ENCODE data around the gene ZBTB48.
A peak's percentile ranks its signal among the peaks of the same experiment; 100 is the strongest.

ZBTB48 gene

DNA sequence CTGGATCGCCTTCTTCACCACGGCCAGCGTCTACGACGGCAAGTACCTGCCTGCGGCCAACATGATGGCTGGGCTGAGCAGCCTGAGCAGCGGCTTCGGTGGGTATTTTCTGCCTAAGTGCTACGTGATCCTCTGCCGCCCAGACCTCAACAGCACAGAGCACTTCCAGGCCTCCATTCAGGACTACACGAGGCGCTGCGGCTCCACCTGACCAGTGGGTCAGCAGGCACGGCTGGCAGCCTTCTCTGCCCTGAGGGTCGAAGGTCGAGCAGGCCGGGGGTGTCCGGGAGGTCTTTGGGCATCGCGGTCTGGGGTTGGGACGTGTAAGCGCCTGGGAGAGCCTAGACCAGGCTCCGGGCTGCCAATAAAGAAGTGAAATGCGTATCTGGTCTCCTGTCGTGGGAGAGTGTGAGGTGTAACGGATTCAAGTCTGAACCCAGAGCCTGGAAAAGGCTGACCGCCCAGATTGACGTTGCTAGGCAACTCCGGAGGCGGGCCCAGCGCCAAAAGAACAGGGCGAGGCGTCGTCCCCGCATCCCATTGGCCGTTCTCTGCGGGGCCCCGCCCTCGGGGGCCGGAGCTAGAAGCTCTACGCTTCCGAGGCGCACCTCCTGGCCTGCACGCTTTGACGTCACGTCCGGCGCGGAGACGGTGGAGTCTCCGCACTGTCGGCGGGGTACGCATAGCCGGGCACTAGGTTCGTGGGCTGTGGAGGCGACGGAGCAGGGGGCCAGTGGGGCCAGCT lies at the start of gene ZBTB48:
Gene ZBTB48 (plus strand): TSS at position 621 of the 745 bp plus-strand sequence. CDS start 616 bp downstream, outside the sequence.
- Histone ChIP-seq H3K9me3 (ENCODE audit: control insufficient read depth in 1 of 2, low read length in 2 of 2) (no peaks in the 10 kb centered on the region), H3K9ac (ENCODE audit: low read depth in 1 of 2, low read length in 2 of 2) (peak within 1 kb of the TSS; percentile 56 to 81), H3K27me3 (ENCODE audit: control insufficient read depth in 1 of 2, insufficient read depth in 2 of 2, low read length in 2 of 2) (no peaks in the 10 kb centered on the region), H3K36me3 (ENCODE audit: control insufficient read depth in 1 of 2, insufficient read depth in 2 of 2, low read length in 2 of 2) (no peaks in the 10 kb centered on the region), H3K27ac (ENCODE audit: low read depth, low read length) (peak within 1 kb of the TSS; percentile 91), H3K4me3 (ENCODE audit: low read depth in 1 of 2, low read length in 2 of 2) (peak within 1 kb of the TSS; percentile 75 to 90), H3K4me1 (ENCODE audit: control insufficient read depth in 1 of 2, insufficient read depth in 2 of 2, low read length in 2 of 2) (peaks cover 29 to 40% of the 10 kb centered on the region in 2 donors)

DNA sequence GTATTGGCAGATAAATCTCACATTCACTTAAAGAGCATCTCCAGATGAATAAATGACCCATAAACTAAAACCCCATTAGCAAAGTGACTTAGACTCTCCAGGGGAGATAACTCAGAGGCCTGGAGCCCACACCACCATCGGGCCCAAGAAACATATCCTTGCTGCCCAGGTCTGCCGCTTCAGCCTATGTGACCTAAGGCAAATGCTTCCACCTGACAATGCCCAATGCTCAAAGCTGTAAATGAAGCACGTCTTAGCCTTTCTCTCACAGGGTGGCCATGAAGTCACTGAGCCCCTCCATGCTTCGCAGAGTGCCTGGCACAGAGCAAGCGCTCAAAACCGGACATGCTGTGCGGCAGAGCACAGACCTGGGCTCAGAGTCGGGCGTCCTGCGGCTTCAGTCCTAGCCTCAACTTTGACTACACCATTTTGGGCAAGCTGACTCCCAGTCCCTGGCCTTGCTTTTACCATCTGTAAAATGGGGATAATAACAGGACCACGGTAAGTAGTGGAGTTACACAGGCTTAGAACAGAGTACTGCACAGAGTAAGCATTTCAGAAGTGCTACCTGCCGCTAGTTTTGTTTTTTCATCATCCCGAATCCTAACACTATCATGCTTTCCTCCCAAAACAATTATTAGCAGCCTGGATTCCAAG lies 49.2 kb upstream of the ZBTB48 start:
- H3K9ac ChIP-seq (ENCODE audit: low read depth in 1 of 2, low read length in 2 of 2), result no peak overlapping the region
- H3K9me3 ChIP-seq (ENCODE audit: control insufficient read depth in 1 of 2, low read length in 2 of 2), result no peaks in the 10 kb centered on the region
- no peak overlapping the region for H3K4me3 ChIP-seq (ENCODE audit: low read depth in 1 of 2, low read length in 2 of 2)
- no peaks in the 10 kb centered on the region for H3K27me3 ChIP-seq (ENCODE audit: control insufficient read depth in 1 of 2, insufficient read depth in 2 of 2, low read length in 2 of 2)
- no peak overlapping the region for H3K27ac ChIP-seq (ENCODE audit: low read depth, low read length)
- peaks cover 0 to 2% of the 10 kb centered on the region in 2 donors for H3K4me1 ChIP-seq (ENCODE audit: control insufficient read depth in 1 of 2, insufficient read depth in 2 of 2, low read length in 2 of 2)
- H3K36me3 ChIP-seq (ENCODE audit: control insufficient read depth in 1 of 2, insufficient read depth in 2 of 2, low read length in 2 of 2), result peaks cover 50 to 65% of the 10 kb centered on the region in 2 donors

DNA sequence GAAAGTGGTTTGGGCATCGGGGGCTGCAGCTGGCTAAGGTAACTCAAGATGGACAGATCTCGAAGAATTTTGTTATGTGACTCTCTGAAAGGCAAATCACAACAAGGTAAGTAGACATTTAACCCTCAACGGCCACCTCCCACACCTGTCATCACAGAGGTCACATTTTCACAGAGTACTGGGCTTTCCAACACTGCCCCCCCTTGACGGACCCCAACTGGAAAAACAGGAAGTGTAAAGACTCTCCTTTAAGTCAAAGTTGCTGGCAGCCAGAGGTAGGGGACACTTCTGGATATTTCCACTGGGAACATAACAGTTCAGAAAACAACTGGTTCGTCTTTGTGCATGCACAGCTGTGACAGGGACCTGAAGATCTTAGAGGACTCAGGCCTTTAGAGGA lies 47.8 kb upstream of the ZBTB48 start:
- Histone ChIP-seq H3K4me3 (ENCODE audit: low read depth in 1 of 2, low read length in 2 of 2) (no peak overlapping the region), H3K27me3 (ENCODE audit: control insufficient read depth in 1 of 2, insufficient read depth in 2 of 2, low read length in 2 of 2) (no peaks in the 10 kb centered on the region), H3K27ac (ENCODE audit: low read depth, low read length) (no peak overlapping the region), H3K9ac (ENCODE audit: low read depth in 1 of 2, low read length in 2 of 2) (no peak overlapping the region), H3K36me3 (ENCODE audit: control insufficient read depth in 1 of 2, insufficient read depth in 2 of 2, low read length in 2 of 2) (peaks cover 42 to 62% of the 10 kb centered on the region in 2 donors), H3K4me1 (ENCODE audit: control insufficient read depth in 1 of 2, insufficient read depth in 2 of 2, low read length in 2 of 2) (peaks cover 0 to 2% of the 10 kb centered on the region in 2 donors), H3K9me3 (ENCODE audit: control insufficient read depth in 1 of 2, low read length in 2 of 2) (no peaks in the 10 kb centered on the region)

DNA sequence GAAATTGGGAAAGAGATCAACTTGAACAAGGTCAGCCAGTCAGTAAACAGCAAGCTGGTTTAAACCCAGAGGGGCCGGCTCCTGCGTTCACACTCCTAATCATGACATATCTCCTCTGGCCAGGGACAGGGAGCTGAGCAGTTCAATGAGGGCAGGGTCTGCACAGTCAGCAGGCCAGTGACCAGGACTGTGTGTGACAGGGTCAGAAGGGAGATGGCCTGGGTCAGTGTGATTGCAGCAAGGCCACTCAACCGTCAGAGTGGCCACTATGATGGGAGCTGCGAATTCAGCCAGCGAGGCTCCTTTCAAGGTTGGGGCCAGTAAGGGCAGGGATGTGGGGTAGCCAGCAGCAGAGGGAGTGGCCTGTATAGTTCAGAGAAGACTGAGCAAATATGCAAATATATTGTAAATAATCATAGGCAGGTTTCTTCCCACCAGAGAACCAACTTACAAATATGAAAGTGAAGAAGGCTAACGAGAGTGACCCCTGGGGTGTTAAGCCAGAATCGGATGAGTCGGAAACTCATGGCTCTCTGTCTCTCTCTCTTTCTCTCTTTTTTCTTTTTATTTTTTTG lies 45.5 kb upstream of the ZBTB48 start:
- Histone ChIP-seq H3K4me3 (ENCODE audit: low read depth in 1 of 2, low read length in 2 of 2) (no peak overlapping the region), H3K9ac (ENCODE audit: low read depth in 1 of 2, low read length in 2 of 2) (no peak overlapping the region), H3K36me3 (ENCODE audit: control insufficient read depth in 1 of 2, insufficient read depth in 2 of 2, low read length in 2 of 2) (peaks cover 30 to 50% of the 10 kb centered on the region in 2 donors), H3K4me1 (ENCODE audit: control insufficient read depth in 1 of 2, insufficient read depth in 2 of 2, low read length in 2 of 2) (peaks cover 0 to 2% of the 10 kb centered on the region in 2 donors), H3K27me3 (ENCODE audit: control insufficient read depth in 1 of 2, insufficient read depth in 2 of 2, low read length in 2 of 2) (no peaks in the 10 kb centered on the region), H3K27ac (ENCODE audit: low read depth, low read length) (no peak overlapping the region), H3K9me3 (ENCODE audit: control insufficient read depth in 1 of 2, low read length in 2 of 2) (no peaks in the 10 kb centered on the region)

DNA sequence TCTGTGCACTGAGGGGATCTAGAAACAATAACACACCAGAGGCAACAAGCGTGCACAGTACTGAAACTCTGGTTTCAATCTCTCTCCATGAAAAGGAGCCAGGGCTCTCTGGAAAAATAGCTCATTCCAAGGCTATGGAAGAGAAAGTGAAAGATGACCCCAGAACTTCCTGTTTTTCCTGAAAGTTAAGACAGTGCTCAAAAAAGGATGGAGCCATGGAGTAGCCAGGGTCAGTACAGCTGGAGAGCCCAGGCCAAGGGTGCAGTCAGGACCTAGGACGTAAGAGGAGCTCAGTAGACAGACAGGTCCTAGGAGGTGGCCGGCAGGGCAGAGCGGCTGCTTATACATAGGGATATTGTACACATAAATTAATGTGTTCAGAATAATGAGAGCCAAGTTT lies 44.6 kb upstream of the ZBTB48 start:
- Histone ChIP-seq H3K9ac (ENCODE audit: low read depth in 1 of 2, low read length in 2 of 2) (peak overlapping the region in 1 of 2 donors; percentile 39), H3K27ac (ENCODE audit: low read depth, low read length) (no peak overlapping the region), H3K4me3 (ENCODE audit: low read depth in 1 of 2, low read length in 2 of 2) (no peak overlapping the region), H3K27me3 (ENCODE audit: control insufficient read depth in 1 of 2, insufficient read depth in 2 of 2, low read length in 2 of 2) (no peaks in the 10 kb centered on the region), H3K36me3 (ENCODE audit: control insufficient read depth in 1 of 2, insufficient read depth in 2 of 2, low read length in 2 of 2) (peaks cover 30 to 50% of the 10 kb centered on the region in 2 donors), H3K4me1 (ENCODE audit: control insufficient read depth in 1 of 2, insufficient read depth in 2 of 2, low read length in 2 of 2) (peaks cover 0 to 2% of the 10 kb centered on the region in 2 donors), H3K9me3 (ENCODE audit: control insufficient read depth in 1 of 2, low read length in 2 of 2) (no peaks in the 10 kb centered on the region)

DNA sequence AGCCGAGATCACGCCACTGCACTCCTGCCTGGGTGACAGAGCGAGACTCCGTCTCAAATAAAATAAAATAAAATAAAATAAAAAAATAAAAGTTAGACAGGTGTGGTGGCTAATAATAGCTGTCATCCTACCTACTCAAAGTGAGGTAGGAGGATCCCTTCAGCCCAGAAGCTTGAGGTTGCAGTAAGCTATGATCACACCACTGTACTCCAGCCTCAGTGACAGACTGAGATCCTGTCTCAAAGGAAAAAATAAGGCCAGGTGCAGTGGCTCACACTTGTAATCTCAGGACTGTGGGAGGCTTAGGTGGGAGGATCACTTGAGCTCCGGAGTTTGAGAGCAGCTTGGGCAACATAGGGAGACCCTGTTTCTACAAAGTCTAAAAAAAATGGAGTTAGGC lies 43.5 kb upstream of the ZBTB48 start:
- Histone ChIP-seq H3K27ac (ENCODE audit: low read depth, low read length) (no peak overlapping the region), H3K4me1 (ENCODE audit: control insufficient read depth in 1 of 2, insufficient read depth in 2 of 2, low read length in 2 of 2) (peaks cover 0 to 2% of the 10 kb centered on the region in 2 donors), H3K4me3 (ENCODE audit: low read depth in 1 of 2, low read length in 2 of 2) (no peak overlapping the region), H3K36me3 (ENCODE audit: control insufficient read depth in 1 of 2, insufficient read depth in 2 of 2, low read length in 2 of 2) (peaks cover 25 to 54% of the 10 kb centered on the region in 2 donors), H3K9ac (ENCODE audit: low read depth in 1 of 2, low read length in 2 of 2) (no peak overlapping the region), H3K27me3 (ENCODE audit: control insufficient read depth in 1 of 2, insufficient read depth in 2 of 2, low read length in 2 of 2) (no peaks in the 10 kb centered on the region), H3K9me3 (ENCODE audit: control insufficient read depth in 1 of 2, low read length in 2 of 2) (no peaks in the 10 kb centered on the region)

DNA sequence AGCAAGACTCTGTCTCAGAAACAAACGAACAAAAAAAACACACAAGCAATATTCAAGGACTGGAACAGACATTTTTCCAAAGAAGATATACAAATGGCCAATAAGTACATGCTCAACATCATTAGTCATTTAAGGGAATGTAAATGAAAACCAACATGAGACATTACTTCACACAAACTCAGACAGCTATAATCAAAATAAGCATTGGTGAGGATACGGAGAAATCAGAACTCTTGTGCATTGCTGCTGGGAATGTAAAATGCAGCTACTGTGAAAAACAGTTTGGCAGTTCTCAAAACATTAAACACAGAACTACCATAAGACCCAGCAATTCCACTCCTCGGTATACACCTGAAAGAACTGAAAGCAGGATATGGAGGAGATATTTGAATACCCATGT lies 40.8 kb upstream of the ZBTB48 start:
- Histone ChIP-seq H3K4me3 (ENCODE audit: low read depth in 1 of 2, low read length in 2 of 2) (no peak overlapping the region), H3K9ac (ENCODE audit: low read depth in 1 of 2, low read length in 2 of 2) (no peak overlapping the region), H3K27me3 (ENCODE audit: control insufficient read depth in 1 of 2, insufficient read depth in 2 of 2, low read length in 2 of 2) (no peaks in the 10 kb centered on the region), H3K9me3 (ENCODE audit: control insufficient read depth in 1 of 2, low read length in 2 of 2) (no peaks in the 10 kb centered on the region), H3K4me1 (ENCODE audit: control insufficient read depth in 1 of 2, insufficient read depth in 2 of 2, low read length in 2 of 2) (peaks cover 0 to 2% of the 10 kb centered on the region in 2 donors), H3K27ac (ENCODE audit: low read depth, low read length) (no peak overlapping the region), H3K36me3 (ENCODE audit: control insufficient read depth in 1 of 2, insufficient read depth in 2 of 2, low read length in 2 of 2) (peaks cover 6 to 46% of the 10 kb centered on the region in 2 donors)

DNA sequence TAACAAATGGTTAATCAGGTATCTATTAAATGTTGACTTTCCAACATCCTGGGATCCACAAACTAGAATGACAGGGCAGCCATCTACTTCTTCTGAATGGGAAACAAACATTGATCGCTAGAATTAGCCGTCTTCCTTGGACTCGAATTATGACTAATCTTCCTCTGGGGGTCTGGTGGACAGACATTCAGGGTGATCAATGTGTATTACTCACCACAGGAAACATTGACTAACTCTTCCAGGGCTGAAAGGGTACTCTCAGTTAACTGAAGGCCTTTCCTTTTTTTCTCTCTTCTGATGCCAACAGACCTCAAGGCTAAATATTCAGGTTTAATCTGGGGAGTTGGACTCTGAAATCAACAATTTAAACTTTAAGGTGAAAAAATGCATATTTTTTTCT lies 35.0 kb upstream of the ZBTB48 start:
- H3K27ac ChIP-seq (ENCODE audit: low read depth, low read length), result no peak overlapping the region
- H3K27me3 ChIP-seq (ENCODE audit: control insufficient read depth in 1 of 2, insufficient read depth in 2 of 2, low read length in 2 of 2), result no peaks in the 10 kb centered on the region
- no peaks in the 10 kb centered on the region for H3K4me1 ChIP-seq (ENCODE audit: control insufficient read depth in 1 of 2, insufficient read depth in 2 of 2, low read length in 2 of 2)
- no peak overlapping the region for H3K4me3 ChIP-seq (ENCODE audit: low read depth in 1 of 2, low read length in 2 of 2)
- H3K9ac ChIP-seq (ENCODE audit: low read depth in 1 of 2, low read length in 2 of 2), result no peak overlapping the region
- H3K9me3 ChIP-seq (ENCODE audit: control insufficient read depth in 1 of 2, low read length in 2 of 2), result no peaks in the 10 kb centered on the region
- H3K36me3 ChIP-seq (ENCODE audit: control insufficient read depth in 1 of 2, insufficient read depth in 2 of 2, low read length in 2 of 2), result peaks cover 28 to 84% of the 10 kb centered on the region in 2 donors

DNA sequence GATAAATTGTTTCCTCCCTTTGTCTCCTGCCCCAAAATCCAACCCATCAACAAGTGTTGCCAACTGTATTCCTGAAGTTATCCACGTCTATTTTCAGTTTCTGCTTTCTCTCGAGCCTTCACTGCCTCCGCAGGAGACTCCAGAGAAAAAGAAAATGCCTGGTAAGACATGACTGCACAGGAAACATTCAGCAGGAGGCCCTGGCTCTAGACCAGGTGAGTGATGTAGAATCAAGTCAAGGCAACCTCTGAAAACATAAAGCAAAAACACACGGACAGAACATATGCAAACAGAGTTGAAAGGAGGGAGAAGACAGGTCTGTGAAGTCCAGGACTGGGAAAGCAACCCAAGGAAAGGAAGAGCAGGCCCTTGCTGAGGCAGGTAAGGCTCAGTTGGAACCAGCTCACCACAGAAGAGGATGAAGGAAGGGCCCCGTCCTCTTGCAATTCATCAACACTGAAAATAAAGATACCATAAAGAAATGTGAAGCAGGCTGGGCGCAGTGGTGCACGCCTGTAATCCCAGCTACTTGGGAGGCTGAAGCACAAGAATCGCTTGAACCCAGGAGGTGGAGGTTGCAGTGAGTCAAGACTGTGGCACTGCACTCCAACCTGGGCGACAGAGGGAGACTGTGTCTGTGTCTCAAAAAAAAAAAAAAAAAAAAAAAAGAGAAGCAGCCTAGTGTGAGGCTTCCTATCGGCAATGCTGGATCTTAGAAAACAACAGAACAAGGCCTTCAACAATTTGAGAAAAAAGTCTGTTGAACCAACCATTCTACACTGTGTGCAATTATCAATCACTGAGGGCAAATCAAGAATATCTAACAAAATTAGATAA lies 34.3 kb upstream of the ZBTB48 start:
- H3K36me3 ChIP-seq (ENCODE audit: control insufficient read depth in 1 of 2, insufficient read depth in 2 of 2, low read length in 2 of 2), result peaks cover 28 to 83% of the 10 kb centered on the region in 2 donors

More for the DNA sequence above, 34.3 kb upstream of the ZBTB48 start:
- no peak overlapping the region for H3K27ac ChIP-seq (ENCODE audit: low read depth, low read length)
- H3K4me1 ChIP-seq (ENCODE audit: control insufficient read depth in 1 of 2, insufficient read depth in 2 of 2, low read length in 2 of 2), result no peaks in the 10 kb centered on the region
- no peak overlapping the region for H3K4me3 ChIP-seq (ENCODE audit: low read depth in 1 of 2, low read length in 2 of 2)
- no peaks in the 10 kb centered on the region for H3K9me3 ChIP-seq (ENCODE audit: control insufficient read depth in 1 of 2, low read length in 2 of 2)
- no peaks in the 10 kb centered on the region for H3K27me3 ChIP-seq (ENCODE audit: control insufficient read depth in 1 of 2, insufficient read depth in 2 of 2, low read length in 2 of 2)
- H3K9ac ChIP-seq (ENCODE audit: low read depth in 1 of 2, low read length in 2 of 2), result no peak overlapping the region
